Body of pancreas (tissue), 4 donors: ENCODE data around the gene KDM3A. TPM values are rescaled to one million over a fixed set of nuclear protein-coding genes. Genes with fewer than 3 reads are reported as not detected.

Source experiments
- ATAC-seq: fragments of 150-250 bp; one replicate; pipeline ENCODE4 v1.9.1; 2016
- DNase-seq, 4 donors: peaks; one replicate each; pipeline ENCODE4 v3.0.0-alpha.2; 2019
- H3K27ac ChIP-seq, 4 donors: fragments of 200-600 bp; sonication (generic); 1 replicate in 3 of 4; 2 replicates in 1 of 4; pipeline versions ENCODE4 v1.5.1 to v1.6.1; 2016 to 2019; ENCODE audit warnings: mild to moderate bottlenecking in 1 of 4, mixed read lengths in 1 of 4, moderate library complexity in 1 of 4
- H3K27me3 ChIP-seq, 2 donors: fragments of 200-600 bp; sonication (generic); one replicate each; pipeline ENCODE4 v1.6.0; 2016; ENCODE audit warnings: mild to moderate bottlenecking in 1 of 2
- H3K36me3 ChIP-seq, 2 donors: fragments of 200-600 bp; sonication (generic); replicated peaks in 1 of 2; 2 replicates each; pipeline ENCODE4 v1.5.1; 2016; ENCODE audit warnings: low read depth in 2 of 2; ENCODE audit not compliant: insufficient read depth in 1 of 2
- H3K4me1 ChIP-seq: fragments of 200-600 bp; sonication (generic); one replicate; pipeline ENCODE4 v1.6.0; 2016
- H3K4me3 ChIP-seq, 2 donors: fragments of 200-600 bp; sonication (generic); 1 replicate in 1 of 2; 2 replicates in 1 of 2; pipeline ENCODE4 v1.5.1; 2016 to 2019
- H3K9me3 ChIP-seq, 3 donors: fragments of 200-600 bp; sonication (generic); 1 replicate in 2 of 3; 2 replicates in 1 of 3; pipeline ENCODE4 v1.5.1; 2016
- POLR2A ChIP-seq, 3 donors: fragments of 450-650 bp; IDR thresholded peaks; one replicate each; pipeline ENCODE4 v1.6.1; 2016; ENCODE audit warnings: antibody characterized with exemption in 3 of 3, mild to moderate bottlenecking in 2 of 3
- WGBS, 2 donors: methylation state at CpG; one replicate each; pipeline ENCODE4 v1.1.5; 2017; 5-methylcytosine and 5-hydroxymethylcytosine counted together
- intact Hi-C: fragments of 100-400 bp; cut with DNase I; formaldehyde crosslinking; loops from one replicate; pipeline ENCODE4 v1.15.1; 2023
- total RNA-seq, 2 donors: library from RNA; depleted of rRNA; stranded (reverse); fragments of >200 nt; gene quantifications; one replicate each; pipeline ENCODE4 v1.1.0, GENCODE V29; 2016
- TF ChIP-seq, protein P1 (sequence below), 7 experiments: fragments of 450-650 bp in 4 of 7; fragments of 200-600 bp in 3 of 7; sonication (generic) in 3 of 7; IDR thresholded peaks; one replicate each; pipeline ENCODE4 v1.5.1; 2016 to 2019; ENCODE audit warnings: antibody characterized with exemption in 7 of 7

KDM3A gene
- total RNA-seq, 2 donors from 2014 or later = 34.0 to 47.8 TPM

DNA sequence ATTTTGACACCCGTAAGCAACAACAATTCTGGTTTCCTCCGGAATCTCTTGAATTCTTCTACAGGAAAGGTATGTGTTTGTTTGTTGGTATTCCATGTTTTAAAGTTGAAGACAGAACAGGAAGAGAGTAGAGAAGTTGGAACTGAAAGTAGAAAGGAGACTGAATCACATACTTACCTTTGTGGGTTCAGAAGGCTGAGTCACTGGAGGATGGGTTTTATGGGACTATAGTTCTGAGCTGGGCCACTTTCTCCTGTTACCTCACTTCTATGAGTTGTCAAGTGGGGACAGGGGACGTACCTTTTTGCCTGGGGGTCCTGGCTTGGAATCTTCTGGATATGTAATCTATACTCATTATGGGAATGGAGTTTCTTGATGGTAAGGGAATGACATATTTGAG, 40.9 kb downstream of the KDM3A start:
- Histone ChIP-seq H3K4me1 (peaks cover 14% of the 10 kb centered on the region), H3K36me3 (peaks cover 9 to 31% of the 10 kb centered on the region in 2 donors), H3K4me3 (no peak overlapping the region), H3K27ac (peak overlapping the region in 1 of 4 donors; percentile 2), H3K27me3 (no peaks in the 10 kb centered on the region), H3K9me3 (no peaks in the 10 kb centered on the region)
- ATAC-seq (no peak), DNase-seq (no peak)
- TF ChIP-seq, protein P1, sequence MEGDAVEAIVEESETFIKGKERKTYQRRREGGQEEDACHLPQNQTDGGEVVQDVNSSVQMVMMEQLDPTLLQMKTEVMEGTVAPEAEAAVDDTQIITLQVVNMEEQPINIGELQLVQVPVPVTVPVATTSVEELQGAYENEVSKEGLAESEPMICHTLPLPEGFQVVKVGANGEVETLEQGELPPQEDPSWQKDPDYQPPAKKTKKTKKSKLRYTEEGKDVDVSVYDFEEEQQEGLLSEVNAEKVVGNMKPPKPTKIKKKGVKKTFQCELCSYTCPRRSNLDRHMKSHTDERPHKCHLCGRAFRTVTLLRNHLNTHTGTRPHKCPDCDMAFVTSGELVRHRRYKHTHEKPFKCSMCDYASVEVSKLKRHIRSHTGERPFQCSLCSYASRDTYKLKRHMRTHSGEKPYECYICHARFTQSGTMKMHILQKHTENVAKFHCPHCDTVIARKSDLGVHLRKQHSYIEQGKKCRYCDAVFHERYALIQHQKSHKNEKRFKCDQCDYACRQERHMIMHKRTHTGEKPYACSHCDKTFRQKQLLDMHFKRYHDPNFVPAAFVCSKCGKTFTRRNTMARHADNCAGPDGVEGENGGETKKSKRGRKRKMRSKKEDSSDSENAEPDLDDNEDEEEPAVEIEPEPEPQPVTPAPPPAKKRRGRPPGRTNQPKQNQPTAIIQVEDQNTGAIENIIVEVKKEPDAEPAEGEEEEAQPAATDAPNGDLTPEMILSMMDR (IDR thresholded peaks at IDR 0.05) = no peak
- intact Hi-C loops = loop anchor here (10.0 kb wide), 1 partner anchor 357 kb away; no protein-coding TSS in a partner anchor
- 88 to 92% methylated on average over 3 of the region's 3 CpGs for WGBS, 2 donors

- Histone ChIP-seq H3K36me3 (peaks cover 9 to 22% of the 10 kb centered on the region in 2 donors), H3K4me1 (peaks cover 9% of the 10 kb centered on the region), H3K27ac (no peak overlapping the region), H3K9me3 (no peaks in the 10 kb centered on the region), H3K27me3 (no peaks in the 10 kb centered on the region), H3K4me3 (no peak overlapping the region)
- intact Hi-C loops = loop anchor here (10.0 kb wide), 1 partner anchor 360 kb away; no protein-coding TSS in a partner anchor
- ATAC-seq = no peak
- no peak for DNase-seq
- no peak for TF ChIP-seq POLR2A (IDR thresholded peaks at IDR 0.05)
- TF ChIP-seq, protein P1 (IDR thresholded peaks at IDR 0.05) = no peak
- WGBS, 2 donors = 89 to 90% methylated on average over 3 of the region's 3 CpGs
These were observed 43.2 kb downstream of the KDM3A start for GRCh38 chr2:86484385-86484784.

- Histone ChIP-seq H3K27me3 (no peaks in the 10 kb centered on the region), H3K36me3 (peaks cover 9 to 26% of the 10 kb centered on the region in 2 donors), H3K4me3 (no peak overlapping the region), H3K4me1 (peaks cover 11% of the 10 kb centered on the region), H3K27ac (no peak overlapping the region), H3K9me3 (no peaks in the 10 kb centered on the region)
- no peak for TF ChIP-seq POLR2A (IDR thresholded peaks at IDR 0.05)
- TF ChIP-seq, protein P1 (IDR thresholded peaks at IDR 0.05) = no peak
- intact Hi-C loops = loop anchor here (10.0 kb wide), 1 partner anchor 360 kb away; no protein-coding TSS in a partner anchor
- ATAC-seq (no peak), DNase-seq (no peak)
These were observed 43.9 kb downstream of the KDM3A start for GRCh38 chr2:86485103-86485502.

DNA sequence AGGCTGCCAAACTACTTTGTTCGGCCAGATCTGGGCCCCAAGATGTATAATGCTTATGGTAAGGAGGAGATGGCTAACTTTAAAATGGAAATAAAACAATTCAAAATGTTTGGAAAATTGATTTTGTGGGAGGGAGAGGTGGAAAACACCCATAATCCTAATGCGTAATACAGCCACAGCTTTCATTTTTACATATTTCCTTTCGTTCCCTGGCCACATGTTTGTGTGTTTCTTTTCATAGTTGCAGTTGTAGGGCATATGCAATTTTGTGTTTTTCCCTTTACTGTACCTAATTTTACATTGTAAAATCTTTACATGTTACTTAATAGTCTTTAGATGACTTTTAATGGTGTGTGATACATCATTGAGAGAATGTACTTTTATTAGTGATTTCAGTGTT, 44.6 kb downstream of the KDM3A start:
- no peak overlapping the region for H3K4me3 ChIP-seq
- 90 to 92% methylated on average over 3 of the region's 3 CpGs for WGBS, 2 donors

More for the DNA sequence above, 44.6 kb downstream of the KDM3A start:
- no peaks in the 10 kb centered on the region for H3K27me3 ChIP-seq
- H3K36me3 ChIP-seq = peaks cover 9 to 26% of the 10 kb centered on the region in 2 donors
- DNase-seq (no peak), ATAC-seq (no peak)
- peaks cover 15% of the 10 kb centered on the region for H3K4me1 ChIP-seq
- intact Hi-C loops = loop anchor here (10.0 kb wide), 1 partner anchor 361 kb away; no protein-coding TSS in a partner anchor
- no peak overlapping the region for H3K27ac ChIP-seq
- no peaks in the 10 kb centered on the region for H3K9me3 ChIP-seq
- TF ChIP-seq, protein P1 (IDR thresholded peaks at IDR 0.05) = no peak
- TF ChIP-seq POLR2A (IDR thresholded peaks at IDR 0.05) = no peak
